ENCODE measurements around the gene MYL5. TPM values are rescaled to one million over a fixed set of nuclear protein-coding genes. Genes with fewer than 3 reads are reported as not detected.

MYL5 gene
- total and polyA plus RNA-seq, 2 of the 13 experiments (the other 11 are each of a cell fraction or from before 2014, with no cell fraction given), result 6.5 to 16.0 TPM

DNA sequence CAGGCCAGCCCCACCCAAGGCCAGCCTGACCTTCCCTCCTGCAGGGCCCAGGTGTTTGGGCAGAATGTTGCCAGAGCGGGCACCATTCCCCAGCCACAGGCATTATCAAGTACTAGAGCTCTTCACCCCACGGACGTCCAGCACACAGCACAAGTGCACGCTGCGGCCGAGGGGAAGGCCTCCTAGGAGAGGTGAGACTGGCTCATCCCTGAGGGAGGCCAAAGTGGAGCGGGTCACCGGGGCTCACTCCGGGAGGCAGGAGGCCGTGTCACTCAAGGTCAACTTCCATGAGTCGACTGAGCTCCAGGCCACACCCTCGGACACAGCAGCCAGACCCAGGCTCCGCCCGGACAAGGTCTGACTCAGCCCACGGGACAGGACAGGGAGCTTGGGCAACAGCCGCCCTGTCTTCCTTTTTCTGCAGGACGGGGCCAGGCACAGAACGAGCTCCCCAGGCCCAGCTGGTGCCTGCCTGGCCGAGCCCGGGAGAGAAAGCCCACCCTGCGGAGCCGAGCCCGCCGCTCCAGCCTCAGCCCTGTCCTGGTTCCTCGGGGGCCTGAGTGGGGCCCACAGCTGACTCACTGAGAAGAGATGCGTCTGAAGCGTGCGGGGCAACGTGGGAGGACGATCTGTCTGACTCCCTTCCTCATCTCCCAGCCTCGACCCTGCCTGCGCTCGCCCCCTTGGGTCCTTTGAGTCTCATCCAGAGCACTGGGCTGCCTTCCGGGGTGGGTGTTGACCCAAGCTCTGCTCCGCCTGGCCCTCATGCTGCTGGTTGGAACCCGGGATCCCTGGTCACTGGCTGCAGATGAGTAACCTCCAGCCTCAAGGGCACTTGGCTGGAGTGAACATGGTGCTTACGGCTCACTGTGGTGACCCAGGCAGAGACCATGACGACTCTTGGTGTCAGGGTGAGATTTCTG is 13.0 kb downstream of the MYL5 start (continued):
- TF ChIP-seq, protein P1, sequence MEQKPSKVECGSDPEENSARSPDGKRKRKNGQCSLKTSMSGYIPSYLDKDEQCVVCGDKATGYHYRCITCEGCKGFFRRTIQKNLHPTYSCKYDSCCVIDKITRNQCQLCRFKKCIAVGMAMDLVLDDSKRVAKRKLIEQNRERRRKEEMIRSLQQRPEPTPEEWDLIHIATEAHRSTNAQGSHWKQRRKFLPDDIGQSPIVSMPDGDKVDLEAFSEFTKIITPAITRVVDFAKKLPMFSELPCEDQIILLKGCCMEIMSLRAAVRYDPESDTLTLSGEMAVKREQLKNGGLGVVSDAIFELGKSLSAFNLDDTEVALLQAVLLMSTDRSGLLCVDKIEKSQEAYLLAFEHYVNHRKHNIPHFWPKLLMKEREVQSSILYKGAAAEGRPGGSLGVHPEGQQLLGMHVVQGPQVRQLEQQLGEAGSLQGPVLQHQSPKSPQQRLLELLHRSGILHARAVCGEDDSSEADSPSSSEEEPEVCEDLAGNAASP (CRISPR knock-in tag; IDR thresholded peaks at IDR 0.05; ENCODE audit: borderline replicate concordance), result peak; percentile 92
- TF ChIP-seq ZNF234 (CRISPR knock-in tag; conservative IDR thresholded peaks at IDR 0.05) (no peak), SP2 (CRISPR knock-in tag; IDR thresholded peaks at IDR 0.05) (no peak), PAX8 (CRISPR knock-in tag; IDR thresholded peaks at IDR 0.05; ENCODE audit: borderline replicate concordance) (no peak), NFKB2 (CRISPR knock-in tag; IDR thresholded peaks at IDR 0.05; ENCODE audit: borderline replicate concordance) (no peak), ZNF746 (CRISPR knock-in tag; IDR thresholded peaks at IDR 0.05) (peak; percentile 25; the same call in 1 of the 2 replicates), TSC22D2 (CRISPR knock-in tag; IDR thresholded peaks at IDR 0.05; ENCODE audit: borderline replicate concordance) (0 out of 2 replicates have a peak, but pooled peaks have one; percentile 47), JUN (CRISPR knock-in tag; IDR thresholded peaks at IDR 0.05) (no peak), GATAD2A (CRISPR knock-in tag; IDR thresholded peaks at IDR 0.05) (peak; percentile 59; the same call in 1 of the 2 replicates), FOXJ3 (CRISPR knock-in tag; IDR thresholded peaks at IDR 0.05; ENCODE audit: borderline replicate concordance) (peak; percentile 58; the same call in 1 of the 2 replicates), FOXP1 (IDR thresholded peaks at IDR 0.05) (no peak), FOXP1 (CRISPR knock-in tag; IDR thresholded peaks at IDR 0.05) (no peak), FOXA3 (CRISPR knock-in tag; IDR thresholded peaks at IDR 0.05) (peak; percentile 23; the same call in 1 of the 2 replicates), ZNF547 (CRISPR knock-in tag; IDR thresholded peaks at IDR 0.05) (0 out of 2 replicates have a peak, but pooled peaks have one; percentile 49), ZNF263 (CRISPR knock-in tag; IDR thresholded peaks at IDR 0.05) (peak; percentile 66), ZNF329 (CRISPR knock-in tag; IDR thresholded peaks at IDR 0.05; ENCODE audit: low read depth) (no peak), TEAD3 (CRISPR knock-in tag; optimal IDR thresholded peaks at IDR 0.05; ENCODE audit: borderline replicate concordance) (no peak), ZNF75D (CRISPR knock-in tag; IDR thresholded peaks at IDR 0.05; ENCODE audit: borderline replicate concordance) (no peak), MEIS2 (CRISPR knock-in tag; IDR thresholded peaks at IDR 0.05) (peak; percentile 18; the same call in 1 of the 2 replicates), GPN1 (CRISPR knock-in tag; IDR thresholded peaks at IDR 0.05; ENCODE audit: borderline replicate concordance) (no peak)
- TF ChIP-seq, protein P2, sequence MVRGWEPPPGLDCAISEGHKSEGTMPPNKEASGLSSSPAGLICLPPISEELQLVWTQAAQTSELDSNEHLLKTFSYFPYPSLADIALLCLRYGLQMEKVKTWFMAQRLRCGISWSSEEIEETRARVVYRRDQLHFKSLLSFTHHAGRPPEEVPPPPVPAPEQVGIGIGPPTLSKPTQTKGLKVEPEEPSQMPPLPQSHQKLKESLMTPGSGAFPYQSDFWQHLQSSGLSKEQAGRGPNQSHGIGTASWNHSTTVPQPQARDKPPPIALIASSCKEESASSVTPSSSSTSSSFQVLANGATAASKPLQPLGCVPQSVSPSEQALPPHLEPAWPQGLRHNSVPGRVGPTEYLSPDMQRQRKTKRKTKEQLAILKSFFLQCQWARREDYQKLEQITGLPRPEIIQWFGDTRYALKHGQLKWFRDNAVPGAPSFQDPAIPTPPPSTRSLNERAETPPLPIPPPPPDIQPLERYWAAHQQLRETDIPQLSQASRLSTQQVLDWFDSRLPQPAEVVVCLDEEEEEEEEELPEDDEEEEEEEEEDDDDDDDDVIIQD (CRISPR knock-in tag; IDR thresholded peaks at IDR 0.05; ENCODE audit: low read depth), result peak; percentile 26; the same call in 1 of the 2 replicates
- TF ChIP-seq, protein P3, sequence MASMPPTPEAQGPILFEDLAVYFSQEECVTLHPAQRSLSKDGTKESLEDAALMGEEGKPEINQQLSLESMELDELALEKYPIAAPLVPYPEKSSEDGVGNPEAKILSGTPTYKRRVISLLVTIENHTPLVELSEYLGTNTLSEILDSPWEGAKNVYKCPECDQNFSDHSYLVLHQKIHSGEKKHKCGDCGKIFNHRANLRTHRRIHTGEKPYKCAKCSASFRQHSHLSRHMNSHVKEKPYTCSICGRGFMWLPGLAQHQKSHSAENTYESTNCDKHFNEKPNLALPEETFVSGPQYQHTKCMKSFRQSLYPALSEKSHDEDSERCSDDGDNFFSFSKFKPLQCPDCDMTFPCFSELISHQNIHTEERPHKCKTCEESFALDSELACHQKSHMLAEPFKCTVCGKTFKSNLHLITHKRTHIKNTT (CRISPR knock-in tag; IDR thresholded peaks at IDR 0.05), result no peak
- TF ChIP-seq, protein P4, sequence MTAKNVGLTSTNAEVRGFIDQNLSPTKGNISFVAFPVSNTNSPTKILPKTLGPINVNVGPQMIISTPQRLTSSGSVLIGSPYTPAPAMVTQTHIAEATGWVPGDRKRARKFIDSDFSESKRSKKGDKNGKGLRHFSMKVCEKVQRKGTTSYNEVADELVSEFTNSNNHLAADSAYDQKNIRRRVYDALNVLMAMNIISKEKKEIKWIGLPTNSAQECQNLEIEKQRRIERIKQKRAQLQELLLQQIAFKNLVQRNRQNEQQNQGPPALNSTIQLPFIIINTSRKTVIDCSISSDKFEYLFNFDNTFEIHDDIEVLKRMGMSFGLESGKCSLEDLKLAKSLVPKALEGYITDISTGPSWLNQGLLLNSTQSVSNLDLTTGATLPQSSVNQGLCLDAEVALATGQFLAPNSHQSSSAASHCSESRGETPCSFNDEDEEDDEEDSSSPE (CRISPR knock-in tag; IDR thresholded peaks at IDR 0.05), result no peak; the same call in 1 of the 2 replicates
